IMR-90 (cell line): ENCODE data around the gene DPEP1. TPM values are rescaled to one million over a fixed set of nuclear protein-coding genes. Genes with fewer than 3 reads are reported as not detected.

Experiments
- ATAC-seq: fragments of 200-7000 bp; cut with Tn5 transposase; 2 replicates; pipeline ENCODE4 v1.9.1; 2020; ENCODE audit warnings: low read depth, mild to moderate bottlenecking, moderate library complexity
- BruUV-seq: library from RNA; stranded (reverse); fragments of 400-500 nt; replicated peaks from 2 replicates; lab custom pipeline; 2021; lab: Mats Ljungman, UMichigan
- CTCF ChIA-PET: fragments of 300-600 bp; formaldehyde crosslinking; extraction: SDS; loops from one replicate; lab custom pipeline; 2021; ENCODE audit warnings: antibody characterized with exemption; lab: Yijun Ruan, JAX
- POLR2A ChIA-PET: fragments of 300-600 bp; sonication (Branson Sonifier 250); formaldehyde crosslinking; loops from one replicate; lab custom pipeline; 2022; ENCODE audit warnings: antibody characterized with exemption; ENCODE audit not compliant: unreplicated experiment; lab: Charles Lee
- DNase-seq: peaks from one replicate; pipeline ENCODE4 v3.0.0; 2013
- H2AFZ ChIP-seq: replicated peaks from 2 replicates; pipeline ENCODE3; 2013; ENCODE audit warnings: low read length, mild to moderate bottlenecking; ENCODE audit not compliant: poor library complexity
- H2AK5ac ChIP-seq: 2 replicates; pipeline ENCODE4 v1.6.1; 2013; ENCODE audit warnings: low read depth, low read length, inconsistent platforms
- H2AK9ac ChIP-seq: replicated peaks from 2 replicates; pipeline ENCODE3; 2013; ENCODE audit warnings: mild to moderate bottlenecking, low read depth, low read length, moderate library complexity; ENCODE audit not compliant: poor library complexity
- H2BK120ac ChIP-seq: 2 replicates; pipeline ENCODE4 v1.6.1; 2013; ENCODE audit warnings: low read depth, low read length, inconsistent platforms
- H2BK15ac ChIP-seq: 3 replicates; pipeline ENCODE4 v1.6.1; 2013; ENCODE audit warnings: low read depth, low read length, inconsistent platforms
- H2BK20ac ChIP-seq: 2 replicates; pipeline ENCODE4 v1.6.1; 2013; ENCODE audit warnings: low read depth, mild to moderate bottlenecking, inconsistent platforms, low read length, moderate library complexity
- H2BK5ac ChIP-seq: 2 replicates; pipeline ENCODE4 v1.6.1; 2013; ENCODE audit warnings: mild to moderate bottlenecking, low read depth, low read length, inconsistent platforms; ENCODE audit not compliant: poor library complexity, severe bottlenecking
- H3K14ac ChIP-seq: replicated peaks from 2 replicates; pipeline ENCODE4 v1.6.1; 2013; ENCODE audit warnings: low read depth, low read length, inconsistent platforms
- H3K18ac ChIP-seq: 2 replicates; pipeline ENCODE4 v1.6.1; 2013; ENCODE audit warnings: low read depth, low read length, control low read depth
- H3K23ac ChIP-seq: 2 replicates; pipeline ENCODE4 v1.6.1; 2013; ENCODE audit warnings: low read depth, low read length, inconsistent platforms
- H3K27ac ChIP-seq: 2 replicates; pipeline ENCODE4 v1.5.1; 2013; ENCODE audit warnings: mild to moderate bottlenecking, control low read depth, low read length; ENCODE audit not compliant: insufficient read depth
- H3K27me3 ChIP-seq: 2 replicates; pipeline ENCODE4 v1.6.1; 2013; ENCODE audit warnings: low read length; ENCODE audit not compliant: control insufficient read depth, insufficient read depth
- H3K36me3 ChIP-seq: 2 replicates; pipeline ENCODE4 v1.6.1; 2013; ENCODE audit warnings: low read length, mixed read lengths; ENCODE audit not compliant: control insufficient read depth, insufficient read depth
- H3K4ac ChIP-seq: 2 replicates; pipeline ENCODE4 v1.6.1; 2013; ENCODE audit warnings: low read depth, low read length, inconsistent platforms
- H3K4me1 ChIP-seq: 2 replicates; pipeline ENCODE4 v1.6.1; 2013; ENCODE audit warnings: low read length, mixed read lengths; ENCODE audit not compliant: control insufficient read depth, insufficient read depth
- H3K4me2 ChIP-seq: 2 replicates; pipeline ENCODE4 v1.6.1; 2013; ENCODE audit warnings: low read depth, mild to moderate bottlenecking, control low read depth, low read length, moderate library complexity
- H3K4me3 ChIP-seq: 2 replicates; pipeline ENCODE4 v1.5.1; 2013; ENCODE audit warnings: low read depth, mild to moderate bottlenecking, control low read depth, low read length, moderate library complexity; ENCODE audit not compliant: insufficient read depth
- H3K56ac ChIP-seq: 2 replicates; pipeline ENCODE4 v1.6.1; 2013; ENCODE audit warnings: low read length, inconsistent platforms; ENCODE audit not compliant: insufficient read depth; ENCODE audit errors: extremely low read depth
- H3K79me1 ChIP-seq, 2 experiments: 2 replicates each; pipeline ENCODE4 v1.6.1; 2013; ENCODE audit warnings: low read length in 2 of 2, inconsistent platforms in 1 of 2, low read depth in 1 of 2
- H3K9ac ChIP-seq: 2 replicates; pipeline ENCODE4 v1.6.1; 2013; ENCODE audit warnings: low read depth, low read length, control low read depth
- H3K9me1 ChIP-seq: 2 replicates; pipeline ENCODE4 v1.6.1; 2013; ENCODE audit warnings: low read length, inconsistent platforms; ENCODE audit not compliant: insufficient read depth
- H3K9me3 ChIP-seq: 2 replicates; pipeline ENCODE4 v1.6.1; 2013; ENCODE audit warnings: low read length; ENCODE audit not compliant: control insufficient read depth, insufficient read depth
- H4K20me1 ChIP-seq: 2 replicates; pipeline ENCODE4 v1.6.1; 2013; ENCODE audit warnings: low read length, inconsistent platforms; ENCODE audit not compliant: insufficient read depth
- H4K5ac ChIP-seq: 2 replicates; pipeline ENCODE4 v1.6.1; 2013; ENCODE audit warnings: mild to moderate bottlenecking, low read depth, low read length, control low read depth
- H4K8ac ChIP-seq, 2 experiments: 2 replicates each; pipeline ENCODE4 v1.6.1; 2013; ENCODE audit warnings: low read depth in 2 of 2, low read length in 2 of 2, control low read depth in 1 of 2, inconsistent platforms in 1 of 2
- H4K91ac ChIP-seq: 2 replicates; pipeline ENCODE4 v1.6.1; 2013; ENCODE audit warnings: low read depth, low read length, inconsistent platforms; ENCODE audit not compliant: insufficient read depth
- BHLHE40 ChIP-seq: fragments of 150-350 bp; IDR thresholded peaks from 2 replicates; pipeline ENCODE4 v1.6.1; 2016; ENCODE audit warnings: mild to moderate bottlenecking, low read depth, low read length
- CEBPB ChIP-seq: IDR thresholded peaks from 2 replicates; pipeline ENCODE4 v1.6.1; 2012; ENCODE audit warnings: low read depth, low read length, improper control_type of control experiment
- CHD1 ChIP-seq: IDR thresholded peaks from 2 replicates; pipeline ENCODE4 v1.6.1; 2012; ENCODE audit warnings: low read depth, low read length, improper control_type of control experiment
- FOS ChIP-seq: fragments of 150-350 bp; IDR thresholded peaks from 2 replicates; pipeline ENCODE4 v1.6.1; 2016; ENCODE audit warnings: low read depth, low read length
- MAFK ChIP-seq: IDR thresholded peaks from 2 replicates; pipeline ENCODE4 v1.6.1; 2012; ENCODE audit warnings: low read depth, low read length, improper control_type of control experiment
- MAZ ChIP-seq: IDR thresholded peaks from 2 replicates; pipeline ENCODE4 v1.6.1; 2012; ENCODE audit warnings: low read depth, mild to moderate bottlenecking, low read length, improper control_type of control experiment, moderate library complexity, borderline replicate concordance
- MXI1 ChIP-seq: IDR thresholded peaks from 2 replicates; pipeline ENCODE4 v1.6.1; 2012; ENCODE audit warnings: low read depth, mild to moderate bottlenecking, low read length, moderate library complexity, borderline replicate concordance
- NFE2L2 ChIP-seq: fragments of 150-350 bp; IDR thresholded peaks from 2 replicates; pipeline ENCODE4 v1.6.1; 2016; ENCODE audit warnings: low read depth, mild to moderate bottlenecking, low read length
- POLR2A ChIP-seq: IDR thresholded peaks from 2 replicates; pipeline ENCODE4 v1.6.1; 2012; ENCODE audit warnings: mild to moderate bottlenecking, low read depth, low read length
- RAD21 ChIP-seq: IDR thresholded peaks from 2 replicates; pipeline ENCODE4 v1.6.1; 2012; ENCODE audit warnings: low read length, improper control_type of control experiment
- RCOR1 ChIP-seq: IDR thresholded peaks from 2 replicates; pipeline ENCODE4 v1.6.1; 2012; ENCODE audit warnings: mild to moderate bottlenecking, low read length, improper control_type of control experiment; ENCODE audit not compliant: insufficient replicate concordance
- RFX5 ChIP-seq: IDR thresholded peaks from 2 replicates; pipeline ENCODE4 v1.8.0; 2012; ENCODE audit warnings: low read depth, mild to moderate bottlenecking, low read length, moderate library complexity
- SMC3 ChIP-seq: fragments of 150-350 bp; IDR thresholded peaks from 2 replicates; pipeline ENCODE4 v1.6.1; 2016; ENCODE audit warnings: low read depth, mild to moderate bottlenecking, antibody characterized with exemption, low read length, moderate library complexity
- WGBS, 2 experiments: methylation state at CpG; one replicate each; pipeline versions ENCODE4 v1.1.5 to v1.1.7; 2013; ENCODE audit warnings: missing lambda C conversion rate in 2 of 2; ENCODE audit not compliant: insufficient read length in 1 of 2; ENCODE audit errors: extremely low coverage in 2 of 2; 5-methylcytosine and 5-hydroxymethylcytosine counted together
- dilution Hi-C: fragments of 300-500 bp; cut with HindIII; formaldehyde crosslinking; loops from one replicate; pipeline ENCODE4 v1.14.3; 2018; ENCODE audit warnings: low sequenced_read_pairs; ENCODE audit not compliant: unreplicated experiment
- in situ Hi-C: fragments of 300-500 bp; cut with MboI; formaldehyde crosslinking; loops from 3 replicates; pipeline ENCODE4 v1.14.3; 2019; ENCODE audit warnings: low sequenced_read_pairs, inconsistent platforms, mixed read lengths
- intact Hi-C: fragments of 100-400 bp; cut with micrococcal nuclease; formaldehyde crosslinking; loops from 2 replicates; pipeline ENCODE4 v1.10.0; 2022
- polyA plus RNA-seq, 3 experiments: library from polyadenylated mRNA; depleted of rRNA; stranded (reverse); fragments of >200 nt; gene quantifications; 2 replicates each; pipeline ENCODE4 v1.2.3, GENCODE V29; 2012; ENCODE audit warnings: low replicate concordance in 1 of 3
- total RNA-seq: library from RNA; depleted of rRNA; stranded (reverse); fragments of >200 nt; gene quantifications from 2 replicates; pipeline ENCODE4 v1.2.3, GENCODE V29; 2012
- TF ChIP-seq, protein P1 (sequence below): fragments of 150-350 bp; IDR thresholded peaks from 2 replicates; pipeline ENCODE4 v1.6.1; 2016; ENCODE audit warnings: low read depth, mild to moderate bottlenecking, low read length, moderate library complexity, borderline replicate concordance
- TF ChIP-seq, protein P2 (sequence below): fragments of 150-350 bp; IDR thresholded peaks from 2 replicates; pipeline ENCODE4 v1.6.1; 2017; ENCODE audit warnings: mild to moderate bottlenecking, antibody characterized with exemption, low read length, low read depth

The DPEP1 gene
- total and polyA plus RNA-seq, 2 of the 4 experiments (the other 2 are of a cell fraction) = not detected

DNA sequence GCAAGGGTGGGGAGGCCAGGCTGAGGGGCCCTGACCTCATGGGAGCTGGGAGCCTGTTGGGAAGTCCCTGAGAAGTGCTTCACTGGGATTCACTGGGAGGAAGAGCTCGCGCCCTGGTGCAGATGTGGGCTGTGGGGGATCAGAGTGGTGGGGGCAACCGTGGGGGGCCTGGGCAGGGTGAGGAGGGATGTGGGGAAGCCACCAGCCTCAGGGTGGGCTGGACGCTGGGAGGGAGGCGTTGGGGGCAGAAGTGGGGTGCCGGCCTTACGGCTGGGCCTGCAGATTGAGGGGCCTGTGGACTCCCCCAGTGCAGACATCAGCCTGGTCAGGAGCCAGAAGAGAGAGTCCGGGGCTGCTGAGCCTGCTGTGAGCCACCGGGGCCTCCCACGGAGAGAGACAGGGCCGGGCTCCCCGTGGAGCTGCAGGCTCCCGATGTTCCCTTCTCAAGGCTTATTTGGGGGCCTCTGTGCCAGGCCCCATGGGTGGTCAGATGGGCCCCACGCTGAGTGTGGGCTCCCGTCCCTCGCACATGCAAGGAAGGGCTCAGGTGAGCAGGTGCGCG is 7.8 kb downstream of the DPEP1 start:
- no peak overlapping the region for H3K27ac ChIP-seq
- H2AK9ac ChIP-seq = no peak overlapping the region
- in situ Hi-C loops = no loop called here
- intact Hi-C loops = no loop called here
- H3K9ac ChIP-seq = no peak overlapping the region
- no peak for TF ChIP-seq SMC3
- no peak for TF ChIP-seq FOS
- no peak for TF ChIP-seq MAFK
- no peak for TF ChIP-seq RAD21
- TF ChIP-seq, protein P1, sequence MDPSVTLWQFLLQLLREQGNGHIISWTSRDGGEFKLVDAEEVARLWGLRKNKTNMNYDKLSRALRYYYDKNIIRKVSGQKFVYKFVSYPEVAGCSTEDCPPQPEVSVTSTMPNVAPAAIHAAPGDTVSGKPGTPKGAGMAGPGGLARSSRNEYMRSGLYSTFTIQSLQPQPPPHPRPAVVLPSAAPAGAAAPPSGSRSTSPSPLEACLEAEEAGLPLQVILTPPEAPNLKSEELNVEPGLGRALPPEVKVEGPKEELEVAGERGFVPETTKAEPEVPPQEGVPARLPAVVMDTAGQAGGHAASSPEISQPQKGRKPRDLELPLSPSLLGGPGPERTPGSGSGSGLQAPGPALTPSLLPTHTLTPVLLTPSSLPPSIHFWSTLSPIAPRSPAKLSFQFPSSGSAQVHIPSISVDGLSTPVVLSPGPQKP = no peak
- no peak for TF ChIP-seq NFE2L2
- no peak for TF ChIP-seq CEBPB
- TF ChIP-seq, protein P2, sequence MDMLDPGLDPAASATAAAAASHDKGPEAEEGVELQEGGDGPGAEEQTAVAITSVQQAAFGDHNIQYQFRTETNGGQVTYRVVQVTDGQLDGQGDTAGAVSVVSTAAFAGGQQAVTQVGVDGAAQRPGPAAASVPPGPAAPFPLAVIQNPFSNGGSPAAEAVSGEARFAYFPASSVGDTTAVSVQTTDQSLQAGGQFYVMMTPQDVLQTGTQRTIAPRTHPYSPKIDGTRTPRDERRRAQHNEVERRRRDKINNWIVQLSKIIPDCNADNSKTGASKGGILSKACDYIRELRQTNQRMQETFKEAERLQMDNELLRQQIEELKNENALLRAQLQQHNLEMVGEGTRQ = no peak
- no peak for TF ChIP-seq CHD1
- no peak for TF ChIP-seq RCOR1
- TF ChIP-seq MAZ = no peak
- no peak for TF ChIP-seq RFX5
- TF ChIP-seq MXI1 = no peak
- no peak for TF ChIP-seq BHLHE40
- no peak for TF ChIP-seq POLR2A
- no peaks in the 10 kb centered on the region for H3K9me1 ChIP-seq
- no peak overlapping the region for H3K23ac ChIP-seq
- ChIA-PET CTCF (no interaction called here), POLR2A (no interaction called here)
- H4K20me1 ChIP-seq = no peaks in the 10 kb centered on the region
- ATAC-seq (no peak), DNase-seq (no peak)
- H4K8ac ChIP-seq = no peak overlapping the region
- no peak overlapping the region for H2BK5ac ChIP-seq
- no peaks in the 10 kb centered on the region for H3K36me3 ChIP-seq
- no peak overlapping the region for H4K5ac ChIP-seq
- peaks cover 2% of the 10 kb centered on the region; the same call in 1 of the 2 replicates for H3K4me1 ChIP-seq
- H2AFZ ChIP-seq = no peak overlapping the region
- no peak overlapping the region for H2AK5ac ChIP-seq
- H3K9me3 ChIP-seq = no peaks in the 10 kb centered on the region
- no peak overlapping the region for H2BK20ac ChIP-seq
- no peak overlapping the region for H3K4ac ChIP-seq
- H3K79me1 ChIP-seq = no peaks in the 10 kb centered on the region
- no peak overlapping the region for H3K14ac ChIP-seq
- no TSS peak for BruUV-seq
- no peak overlapping the region for H3K4me3 ChIP-seq
- WGBS, 2 experiments = 83% methylated on average over 10 of the region's 18 CpGs; no CpG with 5 or more reads in 1 of the 2 experiments
- no peak overlapping the region for H2BK15ac ChIP-seq
- H3K27me3 ChIP-seq = peaks cover 43% of the 10 kb centered on the region
- dilution Hi-C loops = no loop called here
- no peak overlapping the region for H2BK120ac ChIP-seq
- no peak overlapping the region for H3K56ac ChIP-seq
- no peak overlapping the region for H3K18ac ChIP-seq
- no peak overlapping the region for H4K91ac ChIP-seq
- H3K4me2 ChIP-seq = no peak overlapping the region
